HG03159 (cell line): ENCODE data around the gene REXO2.

Experiments used
- ATAC-seq: cut with Tn5 transposase; IDR thresholded peaks from one replicate; pipeline ENCODE4 v1.9.1; 2021; ENCODE audit warnings: mild to moderate bottlenecking, moderate library complexity; ENCODE audit not compliant: unreplicated experiment

The REXO2 gene

GRCh38 chr11:114440121-114440860, 1.0 kb downstream of the REXO2 start:
- ATAC-seq = no peak

- ATAC-seq = no peak
Measured at GRCh38 chr11:114440971-114441763, 1.9 kb downstream of the REXO2 start.

GRCh38 chr11:114441921-114442320, 2.7 kb downstream of the REXO2 start:
- ATAC-seq = no peak

GRCh38 chr11:114442536-114442935, 3.3 kb downstream of the REXO2 start:
- no peak for ATAC-seq

- ATAC-seq = no peak
Measured at GRCh38 chr11:114447444-114447843, 8.2 kb downstream of the REXO2 start.

- no peak for ATAC-seq
Measured at GRCh38 chr11:114447892-114448291, 8.6 kb downstream of the REXO2 start.

GRCh38 chr11:114448749-114449482, 9.6 kb downstream of the REXO2 start:
- ATAC-seq = no peak

- ATAC-seq = no peak
Measured at GRCh38 chr11:114449845-114450244, 10.6 kb downstream of the REXO2 start.

- no peak for ATAC-seq
Measured at GRCh38 chr11:114452399-114452798, 13.1 kb downstream of the REXO2 start.

GRCh38 chr11:114463999-114464398, 24.7 kb downstream of the REXO2 start:
- ATAC-seq = no peak

GRCh38 chr11:114466742-114467141, 27.5 kb downstream of the REXO2 start:
- no peak for ATAC-seq

- ATAC-seq = no peak
Measured at GRCh38 chr11:114472661-114473060, 33.4 kb downstream of the REXO2 start.

GRCh38 chr11:114478001-114478410, 38.7 kb downstream of the REXO2 start:
- no peak for ATAC-seq

- no peak for ATAC-seq
Measured at GRCh38 chr11:114478768-114479167, 39.5 kb downstream of the REXO2 start.

- ATAC-seq = no peak
Measured at GRCh38 chr11:114479331-114479730, 40.1 kb downstream of the REXO2 start.

- no peak for ATAC-seq
Measured at GRCh38 chr11:114482114-114482513, 42.8 kb downstream of the REXO2 start.

GRCh38 chr11:114483929-114484328, 44.7 kb downstream of the REXO2 start:
- no peak for ATAC-seq

GRCh38 chr11:114496915-114497314, 57.6 kb downstream of the REXO2 start:
- no peak for ATAC-seq

- ATAC-seq = no peak
Measured at GRCh38 chr11:114499756-114500155, 60.5 kb downstream of the REXO2 start.
